ENCODE data around the gene KCNC3. TPM values are rescaled to one million over a fixed set of nuclear protein-coding genes. Genes with fewer than 3 reads are reported as not detected.

KCNC3 gene
- polyA plus RNA-seq, 3 donors from 2014 or later, result not detected

GRCh38 chr19:50328224-50328872 is 829 bp downstream of the KCNC3 start:
- peaks cover 3 to 8% (median 8%) of the 10 kb centered on the region in 3 donors for H3K36me3 Mint-ChIP-seq
- no peak overlapping the region for H3K4me3 Mint-ChIP-seq
- H3K9me3 Mint-ChIP-seq, result peaks cover 0 to 33% (median 11%) of the 10 kb centered on the region in 6 donors
- peaks cover 42 to 46% of the 10 kb centered on the region in 2 donors for H3K4me1 Mint-ChIP-seq
- DNase-seq, result no peak
- no peak overlapping the region for H3K27ac Mint-ChIP-seq
- H3K27me3 Mint-ChIP-seq (ENCODE audit: low read depth in 3 of 3), result peaks cover 27 to 47% (median 42%) of the 10 kb centered on the region in 3 donors

- Mint-ChIP-seq H3K27ac (peak overlapping the region in 1 of 6 donors; percentile 16), H3K4me1 (peaks cover 41 to 45% of the 10 kb centered on the region in 2 donors), H3K27me3 (ENCODE audit: low read depth in 3 of 3) (peaks cover 27 to 48% (median 41%) of the 10 kb centered on the region in 3 donors), H3K9me3 (peaks cover 0 to 33% (median 11%) of the 10 kb centered on the region in 6 donors), H3K4me3 (peak overlapping the region; percentile 34 to 77 (median 63)), H3K36me3 (peaks cover 3 to 9% (median 8%) of the 10 kb centered on the region in 3 donors)
- no peak for DNase-seq
These were observed 1.5 kb downstream of the KCNC3 start for GRCh38 chr19:50327461-50328223.

- H3K9me3 Mint-ChIP-seq, result peaks cover 0 to 33% (median 11%) of the 10 kb centered on the region in 6 donors
- H3K27ac Mint-ChIP-seq, result no peak overlapping the region
- peaks cover 27 to 50% (median 44%) of the 10 kb centered on the region in 3 donors for H3K27me3 Mint-ChIP-seq (ENCODE audit: low read depth in 3 of 3)
- no peak for DNase-seq
- H3K36me3 Mint-ChIP-seq, result peaks cover 3 to 11% (median 8%) of the 10 kb centered on the region in 3 donors
- peak overlapping the region; percentile 34 to 77 (median 63) for H3K4me3 Mint-ChIP-seq
- H3K4me1 Mint-ChIP-seq, result peaks cover 38 to 41% of the 10 kb centered on the region in 2 donors
These were observed 2.2 kb downstream of the KCNC3 start for GRCh38 chr19:50327013-50327412.

GRCh38 chr19:50326101-50326664 is 3.0 kb downstream of the KCNC3 start:
- Mint-ChIP-seq H3K27me3 (ENCODE audit: low read depth in 3 of 3) (peaks cover 24 to 46% (median 40%) of the 10 kb centered on the region in 3 donors), H3K9me3 (peaks cover 0 to 29% (median 9%) of the 10 kb centered on the region in 6 donors), H3K4me1 (peaks cover 31 to 33% of the 10 kb centered on the region in 2 donors), H3K27ac (no peak overlapping the region), H3K36me3 (peaks cover 0 to 7% (median 4%) of the 10 kb centered on the region in 3 donors), H3K4me3 (no peak overlapping the region)
- no peak for DNase-seq

- Mint-ChIP-seq H3K9me3 (peaks cover 0 to 26% (median 9%) of the 10 kb centered on the region in 6 donors), H3K27ac (no peak overlapping the region), H3K36me3 (peaks cover 0 to 7% (median 4%) of the 10 kb centered on the region in 3 donors), H3K27me3 (ENCODE audit: low read depth in 3 of 3) (peaks cover 21 to 44% (median 40%) of the 10 kb centered on the region in 3 donors), H3K4me3 (no peak overlapping the region), H3K4me1 (peaks cover 27% of the 10 kb centered on the region in 2 donors)
- DNase-seq, result peak; percentile 53 to 61 (median 54)
These were observed 3.7 kb downstream of the KCNC3 start for GRCh38 chr19:50325310-50326100.

GRCh38 chr19:50324331-50324730 is 4.8 kb downstream of the KCNC3 start:
- Mint-ChIP-seq H3K36me3 (peaks cover 0 to 3% (median under 1%) of the 10 kb centered on the region in 3 donors), H3K4me1 (peaks cover 15% of the 10 kb centered on the region in 2 donors), H3K27ac (no peak overlapping the region), H3K9me3 (peaks cover 0 to 19% (median 3%) of the 10 kb centered on the region in 6 donors), H3K27me3 (ENCODE audit: low read depth in 3 of 3) (peaks cover 21 to 37% (median 30%) of the 10 kb centered on the region in 3 donors), H3K4me3 (no peak overlapping the region)
- no peak for DNase-seq

GRCh38 chr19:50323782-50324133 is 5.4 kb downstream of the KCNC3 start:
- Mint-ChIP-seq H3K4me1 (peaks cover 11 to 12% of the 10 kb centered on the region in 2 donors), H3K4me3 (no peak overlapping the region), H3K27me3 (ENCODE audit: low read depth in 3 of 3) (peaks cover 23 to 38% (median 25%) of the 10 kb centered on the region in 3 donors), H3K36me3 (peaks cover 0 to 3% (median 0%) of the 10 kb centered on the region in 3 donors), H3K9me3 (peaks cover 0 to 16% (median 2%) of the 10 kb centered on the region in 6 donors), H3K27ac (no peak overlapping the region)
- no peak for DNase-seq

GRCh38 chr19:50322931-50323781 is 6.0 kb downstream of the KCNC3 start:
- DNase-seq, result no peak
- peaks cover 0 to 16% (median 2%) of the 10 kb centered on the region in 6 donors for H3K9me3 Mint-ChIP-seq
- H3K4me1 Mint-ChIP-seq, result peaks cover 11 to 12% of the 10 kb centered on the region in 2 donors
- no peak overlapping the region for H3K4me3 Mint-ChIP-seq
- H3K36me3 Mint-ChIP-seq, result peaks cover 0 to 3% (median 0%) of the 10 kb centered on the region in 3 donors
- H3K27me3 Mint-ChIP-seq (ENCODE audit: low read depth in 3 of 3), result peaks cover 23 to 40% (median 25%) of the 10 kb centered on the region in 3 donors
- no peak overlapping the region for H3K27ac Mint-ChIP-seq

- Mint-ChIP-seq H3K4me3 (peak overlapping the region in 1 of 5 donors; percentile 7), H3K36me3 (peaks cover 0 to 3% (median 0%) of the 10 kb centered on the region in 3 donors), H3K4me1 (peaks cover 6 to 7% of the 10 kb centered on the region in 2 donors), H3K27me3 (ENCODE audit: low read depth in 3 of 3) (peaks cover 18 to 33% (median 23%) of the 10 kb centered on the region in 3 donors), H3K27ac (no peak overlapping the region), H3K9me3 (peaks cover 0 to 15% (median 1%) of the 10 kb centered on the region in 6 donors)
- DNase-seq, result no peak
These were observed 6.9 kb downstream of the KCNC3 start for GRCh38 chr19:50322234-50322633.

GRCh38 chr19:50321831-50322230 is 7.3 kb downstream of the KCNC3 start:
- no peak overlapping the region for H3K4me3 Mint-ChIP-seq
- H3K36me3 Mint-ChIP-seq, result peaks cover 0 to 3% (median 0%) of the 10 kb centered on the region in 3 donors
- no peak for DNase-seq
- H3K4me1 Mint-ChIP-seq, result peaks cover 2 to 3% of the 10 kb centered on the region in 2 donors
- no peak overlapping the region for H3K27ac Mint-ChIP-seq
- H3K27me3 Mint-ChIP-seq (ENCODE audit: low read depth in 3 of 3), result peaks cover 14 to 30% (median 19%) of the 10 kb centered on the region in 3 donors
- H3K9me3 Mint-ChIP-seq, result peaks cover 0 to 11% (median 0%) of the 10 kb centered on the region in 6 donors

GRCh38 chr19:50320596-50320995 is 8.6 kb downstream of the KCNC3 start:
- peaks cover 0 to 3% (median 0%) of the 10 kb centered on the region in 3 donors for H3K36me3 Mint-ChIP-seq
- H3K4me1 Mint-ChIP-seq, result no peaks in the 10 kb centered on the region
- no peak overlapping the region for H3K27ac Mint-ChIP-seq
- H3K9me3 Mint-ChIP-seq, result peaks cover 0 to 9% (median 0%) of the 10 kb centered on the region in 6 donors
- DNase-seq, result no peak
- peaks cover 9 to 24% (median 19%) of the 10 kb centered on the region in 3 donors for H3K27me3 Mint-ChIP-seq (ENCODE audit: low read depth in 3 of 3)
- H3K4me3 Mint-ChIP-seq, result no peak overlapping the region

- Mint-ChIP-seq H3K9me3 (peaks cover 0 to 9% (median 0%) of the 10 kb centered on the region in 6 donors), H3K27me3 (ENCODE audit: low read depth in 3 of 3) (peaks cover 7 to 21% (median 19%) of the 10 kb centered on the region in 3 donors), H3K4me1 (no peaks in the 10 kb centered on the region), H3K4me3 (no peak overlapping the region), H3K27ac (no peak overlapping the region), H3K36me3 (peaks cover 0 to 3% (median 0%) of the 10 kb centered on the region in 3 donors)
- DNase-seq, result no peak
These were observed 9.1 kb downstream of the KCNC3 start for GRCh38 chr19:50320051-50320450.

Data from immature natural killer cell (primary cell).